ENCODE data around the gene IP6K1. TPM values are rescaled to one million over a fixed set of nuclear protein-coding genes. Genes with fewer than 3 reads are reported as not detected.

The IP6K1 gene
- total and polyA plus RNA-seq, 2 experiments from 2014 or later, result 10.7 to 35.5 TPM

- no peak overlapping the region for H3K27ac Mint-ChIP-seq
- H3K27me3 Mint-ChIP-seq (ENCODE audit: insufficient read depth, low read depth, poor library complexity), result peaks cover 8% of the 10 kb centered on the region
- Histone ChIP-seq H3K27me3 (ENCODE audit: insufficient read depth) (no peaks in the 10 kb centered on the region), H4K20me1 (replicated peaks; ENCODE audit: insufficient read depth) (peaks cover 3% of the 10 kb centered on the region; the same call in 1 of the 2 replicates), H3K27ac (ENCODE audit: low read depth) (no peak overlapping the region), H3F3A (replicated peaks; ENCODE audit: low read depth) (no peaks in the 10 kb centered on the region; the same call in 1 of the 2 replicates), H3K4me2 (no peak overlapping the region), H3K9me2 (ENCODE audit: insufficient read depth) (no peaks in the 10 kb centered on the region), H3K4me1 (ENCODE audit: insufficient read depth) (peaks cover 7% of the 10 kb centered on the region), H3K4me3 (no peak overlapping the region), H3K79me2 (replicated peaks; ENCODE audit: insufficient read depth) (peaks cover 32% of the 10 kb centered on the region), H2AFZ (no peak overlapping the region), H3K36me3 (ENCODE audit: insufficient read depth) (peaks cover 14% of the 10 kb centered on the region)
- peaks cover 7% of the 10 kb centered on the region for H3K4me1 Mint-ChIP-seq
- no peak overlapping the region for H3K4me3 Mint-ChIP-seq
- TF ChIP-seq JUNB (IDR thresholded peaks at IDR 0.05; ENCODE audit: unreplicated experiment), result no peak
- TF ChIP-seq CTCF (conservative IDR thresholded peaks at IDR 0.05; ENCODE audit: low read depth in 2 of 2), result no peak
- TF ChIP-seq ETS1 (IDR thresholded peaks at IDR 0.05), result no peak
- no peak for TF ChIP-seq EZH2phosphoT487 (IDR thresholded peaks at IDR 0.05; ENCODE audit: unreplicated experiment)
- TF ChIP-seq ZNF462 (CRISPR knock-in tag; IDR thresholded peaks at IDR 0.05), result no peak
- TF ChIP-seq EZH2 (IDR thresholded peaks at IDR 0.05; ENCODE audit: low read depth, unreplicated experiment), result no peak
- TF ChIP-seq NANOG (IDR thresholded peaks at IDR 0.05; ENCODE audit: borderline replicate concordance), result no peak
- TF ChIP-seq POLR2AphosphoS5 (IDR thresholded peaks at IDR 0.05; ENCODE audit: low read depth), result no peak
- H3K9me3 Mint-ChIP-seq, result no peaks in the 10 kb centered on the region
- DNase-seq (ENCODE audit: low spot score) (no peak), ATAC-seq (no peak)
- peaks cover 17% of the 10 kb centered on the region for H3K36me3 Mint-ChIP-seq (ENCODE audit: low read depth)
These were observed 1.7 kb upstream of the IP6K1 start for GRCh38 chr3:49788056-49788455.

Measured in GM23338 (cell line).